ENCODE data around the gene PES1.
A peak's percentile ranks its signal among the peaks of the same experiment; 100 is the strongest.
"Not testable (repeated sequence)": the region's sequence is repeated elsewhere in the genome, so short reads cannot be mapped to it uniquely, and the experiment has no call there.

PES1 gene

GRCh38 chr22:30574095-30574981 is 17.4 kb downstream of the PES1 start, which contains the start of gene GAL3ST1:
TSS of gene GAL3ST1 (minus strand) at chr22:30574665. CDS start at chr22:30557392, 17,273 bp downstream.
- peak in 1 of 3 experiments; percentile 1 for DNase-seq

GRCh38 chr22:30573594-30574094 is 18.1 kb downstream of the PES1 start:
- peak in 2 of 3 experiments; percentile 6 to 11 for DNase-seq

- no peak for DNase-seq
Measured at GRCh38 chr22:30572840-30573593, 18.7 kb downstream of the PES1 start.

- DNase-seq, result no peak
Measured at GRCh38 chr22:30572210-30572609, 19.5 kb downstream of the PES1 start.

- no peak for DNase-seq
Measured at GRCh38 chr22:30569674-30570202, 22.0 kb downstream of the PES1 start.

- no peak for DNase-seq
Measured at GRCh38 chr22:30568137-30568805, 23.4 kb downstream of the PES1 start.

- DNase-seq, result not testable (repeated sequence)
Measured at GRCh38 chr22:30567277-30567676, 24.4 kb downstream of the PES1 start.

GRCh38 chr22:30566125-30566524 is 25.6 kb downstream of the PES1 start:
- DNase-seq, result no peak

GRCh38 chr22:30565341-30565740 is 26.4 kb downstream of the PES1 start:
- no peak for DNase-seq

GRCh38 chr22:30564761-30565119 is 27.0 kb downstream of the PES1 start:
- DNase-seq, result no peak

- no peak for DNase-seq
Measured at GRCh38 chr22:30564045-30564760, 27.5 kb downstream of the PES1 start.

GRCh38 chr22:30562366-30562765 is 29.3 kb downstream of the PES1 start:
- no peak for DNase-seq

- no peak for DNase-seq
Measured at GRCh38 chr22:30561402-30562189, 30.1 kb downstream of the PES1 start.

GRCh38 chr22:30560643-30561202 is 31.0 kb downstream of the PES1 start:
- not testable (repeated sequence) for DNase-seq

- DNase-seq, result no peak
Measured at GRCh38 chr22:30559889-30560288, 31.8 kb downstream of the PES1 start.

GRCh38 chr22:30557243-30557642 is 34.5 kb downstream of the PES1 start:
- DNase-seq, result no peak

- no peak for DNase-seq
Measured at GRCh38 chr22:30556388-30556787, 35.3 kb downstream of the PES1 start.

- DNase-seq, result no peak
Measured at GRCh38 chr22:30555282-30556210, 36.2 kb downstream of the PES1 start.

- DNase-seq, result no peak
Measured at GRCh38 chr22:30553971-30554370, 37.7 kb downstream of the PES1 start.

- no peak for DNase-seq
Measured at GRCh38 chr22:30552719-30553118, 39.0 kb downstream of the PES1 start.
